HG03432 (cell line): ENCODE results near the gene HMX1.

Experiments
- ATAC-seq: cut with Tn5 transposase; IDR thresholded peaks from one replicate; pipeline ENCODE4 v1.9.1; 2021; ENCODE audit warnings: mild to moderate bottlenecking, moderate library complexity; ENCODE audit not compliant: unreplicated experiment

HMX1 gene

GRCh38 chr4:8857766-8858700 is 13.6 kb downstream of the HMX1 start:
- ATAC-seq = no peak

DNA sequence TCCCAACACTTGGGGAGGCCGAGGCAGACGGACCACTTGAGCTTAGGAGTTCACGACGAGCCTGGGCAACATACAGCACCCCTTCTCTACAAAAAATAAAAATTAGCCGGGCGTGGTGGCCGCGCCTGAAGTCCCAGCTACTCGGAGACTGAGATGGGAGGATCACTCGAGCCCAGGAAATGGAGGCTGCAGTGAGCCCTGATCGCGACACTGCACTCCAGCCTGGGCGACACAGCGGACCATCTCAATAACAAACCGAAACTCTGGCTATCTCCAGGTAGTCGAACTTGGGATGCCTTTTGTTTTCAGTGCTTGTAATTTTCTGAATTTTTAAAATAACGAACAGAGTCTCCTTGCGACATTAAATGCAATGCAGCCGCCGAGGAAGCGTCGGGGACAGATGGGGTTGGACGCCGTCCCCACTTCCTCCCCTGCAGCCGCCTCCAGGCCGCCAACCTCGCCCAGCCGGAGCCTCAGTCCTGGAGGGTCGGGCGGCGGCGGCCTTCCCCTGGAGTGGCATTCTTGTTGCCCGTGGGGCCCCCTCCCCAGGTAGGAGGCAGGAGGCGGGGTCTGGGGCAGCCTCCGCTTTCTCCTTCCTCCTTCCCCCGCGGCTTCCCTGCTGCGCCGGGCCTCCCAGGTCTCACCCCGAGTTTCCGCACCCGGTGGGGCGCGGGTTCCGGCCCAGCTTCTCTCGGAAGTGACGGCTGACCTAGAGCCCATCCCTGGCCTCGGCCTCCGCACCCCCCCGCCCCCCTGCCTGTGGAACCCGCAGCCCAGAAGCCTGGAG is 14.6 kb downstream of the HMX1 start:
- ATAC-seq = no peak

GRCh38 chr4:8855818-8856245 is 15.8 kb downstream of the HMX1 start:
- no peak for ATAC-seq

DNA sequence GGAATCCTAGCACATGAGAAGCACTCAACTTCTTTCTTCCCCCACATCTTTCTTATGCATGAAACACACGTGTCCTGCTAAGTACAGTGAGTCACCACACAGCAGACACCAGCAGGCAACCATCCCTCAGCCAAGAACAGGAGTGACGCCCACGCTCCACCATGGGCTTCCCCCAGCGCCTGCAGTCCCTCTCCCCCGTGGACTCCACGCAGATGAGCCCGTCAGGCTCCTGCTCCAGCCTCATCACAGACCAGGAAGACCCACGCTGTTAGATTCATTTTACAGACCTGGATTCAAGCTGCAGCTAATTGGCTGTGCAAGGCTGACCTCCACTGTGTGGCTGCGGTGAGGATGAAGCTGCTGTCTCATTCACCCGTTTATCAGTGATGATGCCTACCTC is 16.7 kb downstream of the HMX1 start:
- no peak for ATAC-seq

GRCh38 chr4:8854016-8854415 is 17.6 kb downstream of the HMX1 start:
- no peak for ATAC-seq

GRCh38 chr4:8853249-8853648 is 18.4 kb downstream of the HMX1 start:
- ATAC-seq = no peak

DNA sequence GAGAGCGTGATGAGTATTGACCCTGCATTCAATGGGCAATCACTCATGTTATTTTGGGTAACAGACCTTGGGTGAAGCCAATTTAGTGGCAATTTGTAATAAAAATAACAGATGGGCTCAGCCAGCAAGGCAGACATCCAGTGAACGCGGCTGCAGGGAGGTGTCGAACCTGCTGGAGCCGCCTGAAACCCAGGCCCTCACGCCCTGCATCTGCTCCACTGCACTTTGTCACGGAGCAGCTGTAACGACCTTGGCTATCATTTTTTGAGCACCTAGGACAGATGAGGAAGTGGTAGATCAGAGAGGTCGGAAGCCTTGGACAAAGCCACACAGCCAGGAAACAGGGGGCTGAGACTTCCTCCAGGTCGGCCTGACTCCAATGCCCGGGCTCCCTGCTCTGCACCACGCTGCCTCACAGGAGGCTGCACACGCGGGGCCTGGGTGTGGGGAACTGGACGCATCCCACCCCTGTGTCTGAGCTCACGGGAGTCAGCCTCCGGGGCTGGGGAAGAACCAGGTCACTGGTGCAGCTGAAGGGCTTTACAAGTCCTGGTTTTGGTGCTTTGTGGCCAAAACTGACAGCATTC is 19.4 kb downstream of the HMX1 start:
- ATAC-seq = no peak

DNA sequence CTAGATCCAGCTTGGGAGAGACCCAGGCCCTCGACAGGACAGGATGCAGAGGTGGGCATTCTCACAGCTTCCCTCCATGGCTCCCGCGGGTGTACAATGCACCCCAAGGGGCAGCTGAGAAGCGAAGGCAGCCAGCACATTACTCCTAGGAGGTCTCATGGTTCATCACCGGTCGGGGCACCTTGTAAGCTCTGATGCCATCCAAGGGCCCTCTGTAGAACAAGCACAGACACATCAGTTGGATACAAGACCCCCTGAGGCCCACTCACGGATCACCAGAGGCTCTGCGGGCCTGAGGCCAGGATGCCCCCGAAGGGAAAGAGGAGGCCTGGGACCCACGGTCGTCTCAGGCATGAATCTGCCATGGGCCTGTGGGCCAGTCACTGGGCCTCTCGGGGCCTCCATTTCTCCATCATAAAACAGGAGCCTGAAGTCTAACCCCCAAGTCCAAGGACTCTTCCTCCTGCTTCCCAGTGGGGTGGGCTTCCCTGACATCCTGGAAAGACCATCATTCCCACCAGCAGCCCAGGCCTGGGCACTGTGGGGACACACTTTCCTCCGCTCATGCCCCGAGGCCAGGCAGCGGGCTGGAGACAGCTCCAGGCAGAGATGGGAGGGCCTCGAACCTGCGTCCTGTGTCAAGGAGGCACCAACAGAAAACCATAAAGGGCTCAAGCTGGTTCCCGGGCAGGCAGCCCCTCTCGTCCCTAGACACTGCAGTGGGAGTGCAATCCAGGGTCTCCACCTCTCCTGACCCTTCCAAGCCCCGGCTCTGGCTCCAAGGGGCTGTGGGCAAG is 20.1 kb downstream of the HMX1 start:
- ATAC-seq = no peak

GRCh38 chr4:8850830-8851188 is 20.8 kb downstream of the HMX1 start:
- no peak for ATAC-seq

- ATAC-seq = no peak
These were observed 21.4 kb downstream of the HMX1 start for GRCh38 chr4:8850074-8850829.

DNA sequence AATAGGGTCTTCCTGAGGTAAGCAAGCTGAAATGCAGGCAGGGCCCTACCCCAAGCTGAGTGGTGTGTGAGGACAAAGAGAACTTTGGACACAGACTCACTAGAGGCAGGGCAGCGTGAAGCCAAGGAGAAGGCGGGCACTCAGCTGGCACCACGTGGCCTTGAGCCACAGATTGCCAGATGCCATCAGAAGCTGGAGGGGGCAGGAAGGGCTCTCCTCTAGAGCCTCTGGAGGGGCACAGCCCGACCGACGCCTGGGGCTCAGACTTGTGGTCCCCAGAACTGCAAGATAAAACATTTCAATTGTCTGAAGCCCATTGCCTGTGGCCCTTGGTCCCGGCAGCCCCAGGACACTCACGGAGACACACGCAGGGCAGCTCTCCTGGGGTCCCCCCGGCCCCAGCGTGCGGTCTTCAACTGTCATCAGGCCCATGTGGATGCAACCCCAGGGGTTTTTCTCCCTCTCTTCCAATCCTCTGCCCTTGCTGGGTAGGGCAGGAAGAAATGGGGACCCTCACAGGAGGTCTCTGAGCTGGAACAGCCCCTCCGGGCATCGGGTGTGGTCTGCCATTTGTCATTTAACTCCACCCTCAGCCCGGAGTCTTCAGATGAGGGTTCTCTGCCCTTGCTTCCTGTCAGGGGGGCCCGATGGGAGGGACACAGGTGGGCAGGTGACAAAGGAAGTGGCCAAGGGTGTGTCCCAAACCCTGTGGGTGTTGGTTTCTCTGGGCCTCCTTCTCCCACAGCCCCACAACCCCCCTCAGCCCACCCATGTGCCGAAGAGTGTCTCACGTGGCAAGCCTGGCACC is 22.2 kb downstream of the HMX1 start:
- no peak for ATAC-seq

DNA sequence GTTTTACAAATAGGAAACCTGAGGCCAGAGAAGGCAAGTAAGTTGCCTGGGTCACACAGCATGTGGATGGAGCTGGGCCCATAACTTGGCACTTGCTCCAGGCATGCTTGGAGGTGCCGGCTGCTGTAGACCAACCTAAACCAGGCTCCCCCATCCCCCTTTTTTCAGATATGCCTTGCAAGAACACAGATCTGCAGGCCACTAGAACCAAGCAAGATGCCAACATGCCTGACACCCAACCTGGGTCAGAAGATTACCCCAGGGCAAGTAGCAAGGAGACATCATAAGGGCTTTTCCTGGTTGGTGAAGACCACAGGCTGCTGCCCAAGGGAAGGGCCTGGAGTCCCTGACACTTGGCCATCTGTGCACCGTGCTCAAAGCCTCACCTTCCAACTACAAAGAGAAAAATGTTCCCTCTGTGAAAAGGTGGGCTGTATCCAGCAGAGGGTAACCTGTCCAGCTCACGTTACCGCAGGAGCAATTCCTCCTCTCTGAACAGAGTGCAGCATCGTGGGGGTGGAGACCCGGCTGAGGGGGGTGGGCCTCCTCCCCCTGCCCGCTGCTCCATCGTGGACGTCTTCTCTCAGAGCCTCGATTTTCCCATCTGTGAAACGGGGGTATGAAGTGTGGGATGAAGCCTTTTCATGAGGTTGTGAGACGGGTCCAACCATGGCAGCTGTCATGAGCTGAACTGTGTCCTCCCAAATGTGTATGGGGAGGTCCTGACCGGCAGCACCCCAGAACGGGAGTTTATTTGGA is 23.0 kb downstream of the HMX1 start:
- ATAC-seq = no peak

DNA sequence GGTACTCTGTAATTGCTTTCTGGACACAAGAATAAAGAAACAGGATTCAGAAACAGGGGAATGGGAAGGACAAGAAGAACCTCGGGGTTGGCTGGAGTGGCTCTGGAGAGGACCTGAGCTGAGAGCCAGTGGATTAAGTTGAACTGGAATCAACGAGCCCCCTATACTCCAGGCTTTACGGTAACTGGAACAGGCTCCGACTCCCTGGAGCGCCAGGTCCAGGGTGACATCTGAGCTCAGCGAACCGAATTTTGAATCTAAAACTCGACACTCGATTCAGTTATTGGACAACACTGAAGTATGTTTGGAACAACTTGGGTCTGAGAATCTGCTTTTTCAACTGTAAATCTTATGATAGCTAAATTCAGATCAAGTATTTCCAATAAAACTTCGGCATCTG is 23.9 kb downstream of the HMX1 start:
- no peak for ATAC-seq

GRCh38 chr4:8847331-8847730 is 24.3 kb downstream of the HMX1 start:
- ATAC-seq = no peak

- ATAC-seq = no peak
These were observed 24.8 kb downstream of the HMX1 start for GRCh38 chr4:8846826-8847225.

DNA sequence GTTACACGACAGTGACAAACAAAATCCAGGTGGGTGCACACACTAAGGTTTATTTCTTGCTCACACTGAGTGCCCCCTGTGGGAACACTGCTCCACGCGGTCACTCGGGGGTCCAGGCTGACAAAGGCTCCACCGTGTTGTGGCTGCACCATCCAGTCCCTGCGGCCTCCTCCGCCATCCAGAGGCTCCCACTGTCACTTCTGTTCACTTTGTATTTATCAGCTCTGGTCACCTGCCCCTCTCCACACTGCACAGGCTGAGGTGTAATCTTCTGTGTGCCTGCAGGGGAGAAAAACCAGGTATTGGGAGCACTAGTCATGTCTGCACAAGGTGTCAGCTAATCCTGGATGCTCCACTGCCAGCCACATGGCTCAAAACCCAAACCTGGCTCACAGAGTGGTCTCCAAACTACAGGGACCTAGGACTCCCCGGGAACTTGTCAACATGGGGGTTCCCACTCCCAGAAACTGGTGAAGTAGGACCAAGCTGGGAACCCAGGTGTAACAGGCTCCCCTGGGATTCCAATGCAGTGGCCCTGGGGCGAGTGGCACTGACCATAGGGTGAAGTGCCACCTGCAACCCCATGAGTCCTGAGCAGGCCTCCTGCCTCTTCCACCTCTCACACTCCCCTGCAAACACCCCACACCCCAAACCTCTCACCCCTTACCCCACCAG is 25.5 kb downstream of the HMX1 start:
- no peak for ATAC-seq

DNA sequence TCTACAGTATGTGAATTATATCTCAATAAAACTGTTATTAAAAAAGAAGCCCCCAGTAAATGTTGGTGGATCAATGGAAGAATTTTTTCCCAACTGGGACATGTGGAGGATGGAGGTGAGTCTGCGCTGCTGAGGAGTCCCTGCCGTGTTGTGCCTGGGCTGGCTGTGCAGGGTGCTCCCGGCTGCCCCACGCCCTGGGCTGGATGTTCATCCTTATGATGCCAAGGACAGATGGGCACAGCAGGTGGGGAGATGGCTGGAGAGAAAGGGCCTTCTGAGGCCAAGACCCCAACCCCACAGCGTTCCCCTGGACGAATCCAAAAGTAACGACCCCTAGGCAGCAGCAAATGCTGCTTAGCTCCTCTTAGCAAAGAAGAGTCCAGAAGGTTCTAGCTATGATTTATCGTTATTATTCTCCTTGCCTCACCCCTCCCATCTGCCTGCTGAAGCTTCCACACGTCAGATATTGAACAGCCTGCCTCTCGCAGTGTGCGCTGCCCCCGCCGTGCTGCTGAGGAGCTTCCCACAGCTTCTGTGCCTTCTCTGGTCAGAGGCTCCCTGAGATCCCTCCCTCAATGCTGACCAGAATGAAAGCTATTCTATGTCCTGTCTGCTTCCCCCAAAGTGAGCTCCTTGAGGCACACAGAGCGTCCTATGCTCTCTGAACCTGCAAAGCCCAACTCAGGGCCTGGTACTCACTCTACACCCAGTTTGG is 26.5 kb downstream of the HMX1 start:
- ATAC-seq = no peak
